DMS 273 (cell line): ENCODE results near the gene NFATC4.

ENCODE experiments used
- DNase-seq: peaks from one replicate; lab custom pipeline; 2025; ENCODE audit not compliant: unreplicated experiment; lab: John Stamatoyannopoulos, UW

Gene NFATC4

DNA sequence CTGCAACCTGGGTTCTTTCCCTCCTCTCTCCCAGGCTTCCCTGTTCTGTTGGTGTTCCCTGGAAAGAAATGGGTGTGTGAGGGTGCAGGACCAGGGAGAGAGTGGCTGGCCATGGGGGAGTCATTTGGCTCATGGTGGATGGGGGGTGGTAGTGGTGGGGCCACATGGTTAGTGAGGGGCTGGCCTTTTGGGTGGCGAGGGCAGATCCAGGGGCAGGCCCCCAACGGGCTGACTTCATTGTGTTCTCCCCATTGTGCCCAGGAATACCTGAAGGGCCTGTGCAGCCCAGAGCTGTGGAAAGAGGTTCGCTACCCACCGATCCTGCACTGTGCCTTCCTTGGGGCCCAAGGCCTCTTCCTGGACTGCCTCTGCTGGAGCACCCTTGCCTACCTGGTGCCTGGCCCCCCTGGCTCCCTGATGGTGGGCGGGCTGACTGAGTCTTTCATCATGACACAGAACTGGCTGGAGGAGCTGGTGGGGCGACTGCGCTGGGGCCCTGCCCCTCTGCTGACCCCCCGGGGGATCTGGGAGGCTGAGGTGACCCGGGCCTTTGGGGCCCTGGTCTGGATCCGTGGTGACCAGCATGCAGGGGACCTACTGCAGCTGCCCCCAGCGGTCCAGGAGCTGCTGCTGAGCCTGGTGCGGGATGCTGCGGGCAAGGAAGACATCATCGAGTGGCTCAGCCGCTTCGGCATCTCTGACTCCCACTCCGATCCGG, 39.8 kb downstream of the NFATC4 start:
- no peak for DNase-seq

DNA sequence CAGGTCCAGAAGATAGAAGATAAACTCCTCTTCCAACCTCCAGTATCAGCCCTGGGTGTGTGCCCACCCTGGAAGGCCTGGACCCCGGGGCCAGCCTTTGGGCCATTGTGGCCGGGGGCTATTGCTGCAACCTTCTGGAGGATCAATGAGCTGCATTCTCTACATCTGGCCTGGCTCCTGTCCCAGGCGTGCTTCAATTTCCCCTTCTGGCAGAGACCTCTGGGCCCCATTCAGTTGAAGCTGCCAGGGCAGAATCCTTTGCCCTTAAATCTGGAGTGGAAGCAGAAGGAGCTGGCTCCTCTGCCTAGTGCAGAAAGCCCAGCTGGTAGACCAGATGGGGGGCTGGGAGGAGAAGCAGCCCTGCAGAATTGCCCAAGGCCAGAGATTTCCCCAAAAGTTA, 40.8 kb downstream of the NFATC4 start:
- peak; percentile 97 for DNase-seq

DNA sequence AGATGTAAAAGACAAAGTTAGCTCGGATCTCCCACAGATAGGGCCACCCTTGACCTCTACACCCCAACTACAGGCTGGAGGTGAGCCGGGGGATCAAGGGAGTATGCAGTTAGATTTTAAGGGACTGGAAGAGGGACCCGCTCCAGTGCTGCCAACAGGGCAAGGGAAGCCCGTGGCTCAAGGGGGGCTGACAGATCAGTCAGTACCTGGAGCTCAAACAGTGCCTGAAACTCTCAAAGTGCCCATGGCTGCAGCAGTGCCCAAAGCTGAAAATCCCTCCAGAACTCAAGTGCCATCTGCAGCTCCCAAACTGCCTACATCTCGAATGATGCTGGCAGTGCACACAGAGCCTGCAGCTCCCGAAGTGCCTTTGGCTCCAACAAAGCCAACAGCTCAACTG, 41.2 kb downstream of the NFATC4 start:
- peak; percentile 74 for DNase-seq

DNA sequence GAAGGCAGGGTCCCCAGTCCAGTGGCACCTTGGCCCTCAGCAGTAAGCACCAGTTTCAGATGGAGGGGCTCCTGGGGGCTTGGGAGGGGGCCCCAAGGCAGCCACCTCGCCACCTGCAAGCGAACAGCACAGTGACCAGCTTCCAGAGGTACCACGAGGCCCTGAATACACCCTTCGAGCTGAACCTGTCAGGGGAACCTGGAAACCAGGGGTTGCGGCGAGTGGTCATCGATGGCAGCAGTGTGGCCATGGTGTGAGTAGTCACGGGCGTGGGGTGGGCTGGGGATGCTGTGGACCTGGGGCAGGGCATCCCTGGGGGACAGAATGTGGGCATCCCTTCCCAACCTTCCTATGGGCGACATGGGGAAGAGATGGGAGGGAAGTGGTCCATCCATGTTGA, 42.0 kb downstream of the NFATC4 start:
- no peak for DNase-seq

DNA sequence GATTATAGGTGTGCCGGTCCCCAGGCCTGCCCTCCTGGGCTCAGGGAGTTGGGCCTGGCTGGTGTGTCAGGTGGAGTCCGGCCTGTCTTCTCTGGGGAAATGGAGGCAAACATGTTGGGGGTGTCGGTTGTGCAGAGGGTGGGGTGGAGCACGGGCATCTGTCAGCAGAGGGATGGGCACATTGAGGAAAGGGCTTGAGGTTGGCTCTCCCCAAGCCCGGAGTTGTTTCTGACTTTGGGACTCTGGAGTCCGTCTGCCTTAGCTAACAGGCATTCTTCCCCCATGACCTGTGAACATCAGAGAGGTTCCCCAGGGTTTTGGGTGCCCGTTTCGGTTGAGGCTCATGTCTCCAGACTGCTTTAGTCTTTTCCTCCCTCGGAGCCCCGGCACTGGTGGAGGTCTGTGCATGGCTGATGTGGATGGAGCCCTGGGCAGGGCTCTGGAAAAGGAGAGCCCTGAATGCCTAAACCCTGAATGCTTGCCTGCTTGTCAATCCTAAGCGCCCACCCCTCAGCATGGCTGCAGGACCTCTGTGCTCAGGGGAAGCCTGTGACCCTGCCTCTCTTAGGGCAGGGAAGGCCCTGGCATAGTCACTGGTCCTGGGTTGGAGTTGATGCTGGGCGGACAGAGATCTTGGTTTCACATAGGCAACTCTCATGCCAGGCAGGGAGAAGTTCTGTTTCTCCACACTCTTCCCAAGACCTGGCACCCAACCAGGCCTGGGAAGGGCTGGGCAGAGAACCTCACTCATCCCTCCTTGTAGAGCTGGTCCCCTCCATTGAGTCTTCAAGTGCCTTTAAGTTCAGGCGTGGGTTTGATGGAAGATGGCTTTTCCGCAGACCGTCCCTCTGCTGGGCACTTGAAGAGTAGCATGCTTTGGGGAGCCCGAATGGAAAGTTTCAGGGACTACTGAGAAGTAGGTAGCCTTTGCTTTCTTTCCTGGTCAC, 43.7 kb downstream of the NFATC4 start:
- DNase-seq, result peak; percentile 73

DNA sequence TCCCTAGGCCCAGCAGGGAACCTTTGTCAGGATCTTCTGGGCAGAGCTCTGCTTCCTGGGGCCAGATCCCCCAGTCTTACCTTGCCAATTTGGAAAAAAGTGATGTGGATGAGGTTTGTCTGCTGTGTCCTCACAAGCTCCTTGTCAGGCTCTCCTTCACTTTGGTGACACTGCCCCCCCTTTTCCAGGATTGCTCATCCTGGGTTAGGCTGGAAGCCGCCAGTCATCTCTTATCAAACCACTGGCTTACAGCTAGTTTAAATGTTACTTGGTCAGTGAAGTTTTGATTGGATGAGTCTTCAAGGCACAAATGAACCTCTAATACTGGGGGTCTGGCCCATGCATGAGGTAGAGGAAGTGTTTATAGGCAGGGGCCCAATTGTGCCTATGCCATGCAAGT, 46.1 kb downstream of the NFATC4 start:
- no peak for DNase-seq

DNA sequence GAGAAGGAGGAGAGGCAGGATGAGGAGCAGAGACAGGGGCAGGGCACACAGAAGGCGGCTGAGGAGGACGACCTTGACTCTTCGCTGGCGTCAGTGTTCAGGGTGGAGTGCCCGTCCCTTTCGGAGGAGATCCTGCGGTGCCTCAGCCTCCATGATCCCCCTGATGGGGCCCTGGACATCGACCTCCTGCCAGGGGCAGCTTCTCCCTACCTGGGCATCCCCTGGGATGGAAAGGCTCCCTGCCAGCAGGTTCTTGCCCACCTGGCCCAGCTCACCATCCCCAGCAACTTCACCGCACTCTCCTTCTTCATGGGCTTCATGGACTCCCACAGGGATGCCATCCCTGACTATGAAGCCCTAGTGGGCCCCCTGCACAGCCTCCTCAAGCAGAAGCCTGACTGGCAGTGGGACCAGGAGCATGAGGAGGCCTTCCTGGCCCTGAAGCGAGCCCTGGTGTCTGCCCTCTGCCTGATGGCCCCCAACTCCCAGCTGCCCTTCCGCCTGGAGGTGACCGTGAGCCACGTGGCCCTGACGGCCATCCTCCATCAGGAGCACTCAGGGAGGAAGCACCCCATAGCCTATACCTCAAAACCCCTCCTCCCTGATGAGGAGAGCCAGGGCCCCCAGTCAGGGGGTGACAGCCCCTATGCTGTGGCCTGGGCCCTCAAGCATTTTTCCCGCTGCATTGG, 46.9 kb downstream of the NFATC4 start:
- no peak for DNase-seq

DNA sequence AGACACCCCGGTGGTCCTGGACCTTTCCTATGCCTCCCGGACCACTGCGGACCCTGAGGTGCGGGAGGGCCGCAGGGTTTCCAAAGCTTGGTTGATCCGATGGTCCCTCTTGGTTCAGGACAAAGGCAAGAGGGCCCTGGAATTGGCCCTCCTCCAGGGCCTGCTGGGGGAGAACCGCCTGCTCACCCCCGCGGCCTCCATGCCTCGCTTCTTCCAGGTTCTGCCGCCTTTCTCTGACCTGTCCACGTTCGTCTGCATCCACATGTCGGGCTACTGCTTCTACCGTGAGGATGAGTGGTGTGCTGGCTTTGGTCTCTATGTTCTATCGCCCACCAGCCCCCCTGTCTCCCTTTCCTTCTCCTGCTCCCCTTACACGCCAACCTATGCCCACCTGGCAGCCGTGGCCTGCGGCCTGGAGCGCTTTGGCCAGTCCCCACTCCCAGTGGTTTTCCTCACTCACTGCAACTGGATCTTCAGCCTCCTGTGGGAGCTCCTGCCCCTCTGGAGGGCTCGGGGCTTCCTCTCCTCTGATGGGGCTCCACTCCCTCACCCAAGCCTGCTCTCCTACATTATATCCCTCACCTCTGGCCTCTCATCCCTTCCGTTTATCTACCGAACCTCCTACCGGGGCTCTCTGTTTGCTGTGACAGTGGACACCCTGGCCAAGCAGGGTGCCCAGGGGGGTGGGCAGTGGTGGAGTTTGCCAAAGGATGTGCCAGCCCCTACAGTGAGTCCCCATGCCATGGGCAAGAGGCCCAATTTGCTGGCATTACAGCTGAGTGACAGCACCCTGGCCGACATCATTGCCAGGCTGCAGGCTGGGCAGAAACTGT, 47.7 kb downstream of the NFATC4 start:
- DNase-seq, result no peak

DNA sequence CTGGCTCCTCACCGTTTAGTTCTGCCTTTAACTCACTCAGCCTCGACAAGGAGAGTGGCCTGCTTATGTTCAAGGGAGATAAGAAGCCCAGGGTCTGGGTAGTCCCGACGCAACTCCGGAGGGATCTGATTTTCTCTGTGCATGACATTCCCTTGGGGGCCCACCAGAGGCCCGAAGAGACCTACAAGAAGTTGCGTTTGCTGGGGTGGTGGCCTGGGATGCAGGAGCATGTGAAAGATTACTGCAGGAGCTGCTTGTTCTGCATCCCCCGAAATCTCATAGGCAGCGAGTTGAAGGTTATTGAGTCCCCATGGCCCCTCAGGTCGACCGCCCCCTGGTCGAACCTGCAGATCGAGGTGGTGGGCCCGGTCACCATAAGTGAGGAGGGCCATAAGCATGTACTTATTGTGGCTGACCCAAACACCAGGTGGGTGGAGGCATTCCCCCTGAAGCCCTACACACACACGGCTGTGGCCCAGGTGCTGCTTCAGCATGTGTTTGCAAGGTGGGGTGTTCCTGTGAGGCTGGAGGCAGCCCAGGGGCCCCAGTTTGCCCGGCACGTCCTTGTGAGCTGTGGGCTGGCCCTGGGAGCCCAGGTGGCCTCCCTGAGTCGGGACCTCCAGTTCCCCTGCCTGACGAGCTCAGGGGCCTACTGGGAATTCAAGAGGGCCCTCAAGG, 48.4 kb downstream of the NFATC4 start:
- DNase-seq, result no peak

DNA sequence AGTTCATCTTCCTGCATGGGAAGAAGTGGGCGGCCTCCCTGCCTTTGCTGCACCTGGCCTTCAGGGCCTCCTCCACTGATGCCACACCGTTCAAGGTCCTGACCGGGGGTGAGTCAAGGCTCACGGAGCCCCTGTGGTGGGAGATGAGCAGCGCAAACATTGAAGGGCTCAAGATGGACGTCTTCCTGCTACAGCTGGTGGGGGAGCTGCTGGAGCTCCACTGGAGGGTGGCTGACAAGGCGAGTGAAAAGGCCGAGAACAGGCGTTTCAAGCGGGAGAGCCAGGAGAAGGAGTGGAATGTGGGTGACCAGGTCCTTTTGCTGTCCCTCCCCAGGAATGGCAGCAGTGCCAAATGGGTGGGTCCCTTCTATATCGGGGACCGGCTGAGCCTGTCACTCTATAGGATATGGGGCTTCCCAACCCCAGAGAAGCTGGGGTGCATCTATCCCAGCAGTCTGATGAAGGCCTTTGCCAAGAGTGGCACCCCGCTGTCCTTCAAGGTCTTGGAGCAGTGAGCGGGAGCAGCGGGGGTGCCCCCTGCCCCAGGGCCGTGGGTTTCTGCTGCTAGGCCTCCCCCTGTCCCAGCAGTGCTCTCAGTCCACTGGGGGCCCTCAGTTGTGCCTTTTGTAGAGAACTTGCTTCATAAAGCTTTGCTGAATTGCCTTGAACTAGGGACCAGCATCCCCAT, 49.1 kb downstream of the NFATC4 start:
- DNase-seq, result no peak

DNA sequence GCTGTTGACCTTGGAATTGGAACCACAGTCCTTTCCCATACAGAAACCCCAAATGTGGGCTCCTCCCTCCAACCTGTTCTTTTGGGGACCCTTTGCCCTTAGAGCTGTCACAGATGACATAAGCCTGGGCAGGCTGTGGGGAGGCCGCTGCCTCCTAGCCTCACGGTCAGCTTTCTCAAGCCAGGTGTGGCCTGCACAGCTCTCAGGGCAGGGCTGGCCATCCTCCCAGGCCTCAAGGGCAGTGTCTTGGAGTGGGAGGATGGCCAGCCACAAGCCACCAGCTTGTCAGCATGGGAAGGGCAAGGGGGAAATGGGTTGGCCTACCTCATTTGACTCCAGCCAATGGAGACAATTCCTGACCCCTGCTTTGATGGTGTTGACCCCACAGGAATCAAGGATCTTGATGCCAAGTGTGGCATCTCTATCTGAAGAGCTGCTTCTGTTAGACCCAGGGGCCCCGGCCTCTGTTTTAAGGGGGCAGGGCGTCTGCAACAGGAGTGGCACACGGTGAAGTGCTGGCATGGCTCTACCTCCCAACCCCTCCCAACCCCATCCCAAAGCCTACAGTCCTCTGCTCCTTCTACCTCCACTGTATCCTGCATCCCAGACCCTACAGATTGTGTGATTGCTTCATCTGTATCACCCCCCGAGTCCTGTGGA, 50.0 kb downstream of the NFATC4 start:
- DNase-seq, result no peak

DNA sequence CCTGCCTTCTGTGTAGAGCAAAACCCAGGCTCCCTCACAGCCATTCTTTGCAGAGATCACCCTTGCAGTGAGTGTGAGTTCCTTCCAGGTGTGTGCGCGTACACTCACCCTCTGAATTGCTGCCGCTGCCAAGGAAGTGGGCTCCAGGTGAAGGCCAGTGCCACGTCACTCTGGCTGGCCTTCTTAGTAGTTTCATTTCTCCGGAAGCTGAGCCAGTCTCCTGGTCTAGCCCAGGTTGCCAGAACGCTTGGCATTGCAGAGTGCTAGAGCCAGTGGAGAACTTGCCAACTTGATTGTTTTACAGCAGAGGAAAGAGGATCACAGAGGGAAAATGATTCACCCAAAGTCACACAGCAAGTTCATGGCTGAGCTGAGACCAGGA, 50.5 kb downstream of the NFATC4 start:
- no peak for DNase-seq

DNA sequence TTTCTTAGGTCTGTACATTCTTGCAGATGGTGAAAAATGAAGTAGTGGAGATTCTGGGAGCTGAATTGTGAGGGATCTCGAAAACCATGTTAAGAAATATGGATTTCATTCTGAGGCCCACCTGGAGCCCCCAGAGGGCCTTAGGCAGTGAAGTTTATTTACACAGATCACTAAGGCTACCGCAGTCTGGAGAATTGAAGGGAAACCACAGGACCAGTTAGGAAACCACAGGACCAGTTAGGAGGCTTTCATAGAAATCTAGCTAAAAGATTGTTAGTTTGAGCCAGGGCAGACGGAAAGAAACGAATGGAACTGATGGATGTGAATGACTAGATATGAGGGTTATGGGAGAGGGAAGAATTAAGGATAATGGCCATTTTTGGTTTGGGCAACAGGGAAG, 54.3 kb downstream of the NFATC4 start:
- no peak for DNase-seq

DNA sequence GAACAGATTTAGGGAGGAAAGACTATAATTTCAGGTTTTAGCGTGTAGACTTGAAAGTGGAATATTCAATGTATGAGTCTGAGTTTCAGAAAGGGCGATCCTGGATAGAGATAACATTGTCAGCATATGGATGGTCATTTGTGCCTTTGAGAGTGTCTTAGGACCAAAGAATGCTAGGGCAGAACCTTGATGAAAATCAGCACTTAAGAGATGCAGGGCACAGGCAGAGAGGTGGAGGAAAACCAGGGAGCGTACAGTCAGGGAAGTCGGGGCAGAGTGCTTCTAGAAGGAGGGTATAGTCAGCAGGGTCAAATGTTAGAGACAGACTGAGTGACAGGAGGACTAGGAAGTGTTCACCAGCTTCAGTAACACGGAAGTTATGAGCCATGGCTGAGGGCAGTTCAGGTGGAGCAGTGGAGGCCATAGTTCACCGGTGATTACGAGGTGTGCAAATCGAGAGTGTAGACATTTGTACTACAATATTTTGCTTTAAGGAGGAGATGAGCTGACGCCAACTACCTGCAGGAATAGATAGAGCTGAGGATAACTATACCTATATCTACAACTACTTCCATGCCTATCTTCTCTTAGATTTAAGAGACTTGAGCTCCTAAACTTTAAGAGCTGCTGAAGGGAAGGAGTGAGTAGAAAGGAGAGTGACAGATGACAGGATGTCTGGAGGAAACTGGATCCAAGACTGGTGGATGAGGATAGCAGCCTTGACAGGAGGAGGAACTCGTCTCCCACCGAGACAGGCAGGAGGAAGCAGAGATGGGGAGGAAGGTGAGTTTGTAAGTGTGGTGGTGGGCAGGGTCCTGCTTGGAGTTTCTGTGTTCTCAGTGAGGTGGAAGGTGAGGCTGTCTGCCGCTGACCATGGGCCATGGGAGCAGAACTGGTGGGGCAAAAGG, 55.0 kb downstream of the NFATC4 start:
- DNase-seq, result no peak

DNA sequence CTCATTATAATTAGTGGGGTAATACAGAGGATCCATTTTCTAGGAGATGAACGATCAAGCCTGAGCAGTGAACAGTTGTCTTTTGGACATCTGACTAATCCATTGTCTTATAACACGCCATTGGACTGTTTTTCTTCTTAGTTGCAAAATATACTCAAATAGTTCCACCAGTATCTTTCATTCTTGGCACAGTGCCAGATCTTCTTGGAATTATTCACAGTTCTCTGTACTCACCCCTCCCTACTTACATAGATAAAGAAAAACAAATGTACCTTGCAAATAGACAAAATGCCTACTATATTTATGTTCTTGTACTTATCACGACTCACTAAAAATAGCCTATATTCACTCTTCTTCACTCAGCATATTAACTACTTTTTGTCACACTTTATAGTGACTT, 57.7 kb downstream of the NFATC4 start:
- peak; percentile 51 for DNase-seq

DNA sequence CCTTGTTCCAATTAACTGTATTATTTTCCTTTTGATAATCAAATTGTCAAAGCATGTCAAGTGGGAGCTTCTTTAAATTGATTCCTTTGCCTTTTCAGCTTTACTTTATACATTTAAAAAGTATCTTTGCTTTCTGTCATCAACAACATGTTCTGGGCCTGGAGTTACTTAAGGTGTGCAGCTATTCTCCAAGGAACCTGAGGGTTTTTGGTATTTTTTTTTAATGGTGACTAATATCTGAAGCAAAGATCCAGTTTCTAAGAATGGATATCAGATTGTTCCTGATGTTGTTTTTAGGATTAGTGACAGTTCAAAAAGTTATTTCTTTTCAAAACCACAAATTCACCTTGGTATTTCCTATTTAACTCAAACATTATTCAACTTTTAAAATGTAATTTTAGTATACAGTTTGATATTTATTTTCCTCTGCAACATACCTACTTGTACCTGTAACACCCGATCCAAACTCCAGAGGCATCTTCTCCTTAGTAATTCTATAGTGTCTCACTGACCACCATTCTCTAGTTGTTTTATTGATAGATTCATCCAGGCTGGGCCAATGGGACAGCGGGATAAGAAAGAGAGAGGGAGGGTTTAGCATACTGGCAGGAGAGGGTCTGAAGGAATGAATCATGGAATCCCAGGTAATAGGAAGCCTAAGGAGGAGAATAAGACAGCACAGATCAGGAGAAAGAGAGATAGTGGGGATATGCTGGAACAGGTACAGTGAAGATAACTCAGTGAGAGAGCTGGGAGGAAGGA, 58.3 kb downstream of the NFATC4 start:
- DNase-seq, result no peak

DNA sequence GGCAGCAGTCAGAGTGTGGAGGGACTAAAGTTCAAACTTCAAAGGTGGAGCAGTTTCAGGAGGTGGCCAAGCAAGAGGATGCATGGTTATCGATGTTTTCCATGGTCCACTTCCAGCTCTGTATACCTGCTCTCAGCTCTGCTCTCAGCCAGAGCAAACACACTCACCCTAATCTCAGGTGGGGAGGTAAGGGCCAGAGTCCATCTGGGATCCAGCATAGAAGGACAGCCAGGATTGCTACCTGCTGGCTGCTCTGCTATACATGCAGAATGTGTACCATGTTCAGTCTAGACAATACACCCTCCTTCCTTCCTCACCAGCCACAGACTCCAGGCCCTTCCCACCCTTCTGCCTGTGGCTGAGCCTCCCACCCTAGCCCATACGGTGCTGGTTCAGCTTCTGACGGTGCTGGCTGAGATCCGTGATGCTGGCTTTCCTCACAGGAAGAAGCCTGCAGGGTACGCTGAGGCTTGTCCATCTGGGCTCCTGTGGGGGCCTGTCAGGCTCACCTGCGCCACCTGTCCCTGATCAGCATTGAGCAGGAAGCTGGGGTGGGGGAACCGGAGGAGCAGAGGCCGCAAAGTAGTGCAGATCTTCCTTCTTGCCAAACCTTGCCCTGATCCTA, 59.0 kb downstream of the NFATC4 start:
- peak; percentile 58 for DNase-seq
